CD4-positive, alpha-beta T cell treated with Interleukin-10 for 1 hour (primary cell): ENCODE data around the gene GLT8D1.
A peak's percentile ranks its signal among the peaks of the same experiment; 100 is the strongest.
"Not testable (repeated sequence)": the region's sequence is repeated elsewhere in the genome, so short reads cannot be mapped to it uniquely, and the experiment has no call there.

ENCODE experiments used
- DNase-seq: peaks from one replicate; pipeline ENCODE4 v3.0.0-alpha.2; 2020

The GLT8D1 gene

GRCh38 chr3:52705688-52706686, at the start of gene GLT8D1, which contains the start of gene SPCS1:
GLT8D1 (minus strand) TSS chr3:52705791; CDS start chr3:52700460, 5,331 bp downstream.
SPCS1 (plus strand) TSS chr3:52706106; CDS start chr3:52706247, 141 bp downstream.
- peak; percentile 86 for DNase-seq

GRCh38 chr3:52754373-52754772, 48.8 kb upstream of the GLT8D1 start:
- DNase-seq, result no peak

GRCh38 chr3:52752045-52752660, 46.6 kb upstream of the GLT8D1 start:
- DNase-seq, result no peak

- DNase-seq, result no peak
These were observed 38.1 kb upstream of the GLT8D1 start for GRCh38 chr3:52743721-52744120.

GRCh38 chr3:52743152-52743551, 37.6 kb upstream of the GLT8D1 start:
- DNase-seq, result no peak

- peak; percentile 39 for DNase-seq
These were observed 36.9 kb upstream of the GLT8D1 start for GRCh38 chr3:52742418-52743041.

GRCh38 chr3:52739730-52740129, 34.1 kb upstream of the GLT8D1 start:
- no peak for DNase-seq

- no peak for DNase-seq
These were observed 27.8 kb upstream of the GLT8D1 start for GRCh38 chr3:52733256-52733891.

GRCh38 chr3:52731590-52731989, 26.0 kb upstream of the GLT8D1 start:
- no peak for DNase-seq

- no peak for DNase-seq
These were observed 25.1 kb upstream of the GLT8D1 start for GRCh38 chr3:52730681-52731080.

- not testable (repeated sequence) for DNase-seq
These were observed 23.2 kb upstream of the GLT8D1 start for GRCh38 chr3:52728753-52729152.

GRCh38 chr3:52724511-52724910, 18.9 kb upstream of the GLT8D1 start:
- DNase-seq, result no peak

- DNase-seq, result no peak
These were observed 18.3 kb upstream of the GLT8D1 start for GRCh38 chr3:52723935-52724334.

GRCh38 chr3:52722491-52722890, 16.9 kb upstream of the GLT8D1 start:
- no peak for DNase-seq

GRCh38 chr3:52721730-52722008, 16.1 kb upstream of the GLT8D1 start:
- no peak for DNase-seq

GRCh38 chr3:52721002-52721729, 15.6 kb upstream of the GLT8D1 start:
- peak; percentile 29 for DNase-seq

GRCh38 chr3:52719618-52720017, 14.0 kb upstream of the GLT8D1 start:
- DNase-seq, result no peak

- DNase-seq, result no peak
These were observed 10.2 kb upstream of the GLT8D1 start for GRCh38 chr3:52715714-52716305.

GRCh38 chr3:52714335-52715302, 9.0 kb upstream of the GLT8D1 start:
- no peak for DNase-seq

- no peak for DNase-seq
These were observed 7.0 kb upstream of the GLT8D1 start for GRCh38 chr3:52712291-52713212.
